ENCODE measurements around the gene C2orf92. TPM values are rescaled to one million over a fixed set of nuclear protein-coding genes. Genes with fewer than 3 reads are reported as not detected.

The C2orf92 gene
- total RNA-seq, 1 donor from 2014 or later = 0.79 TPM

DNA sequence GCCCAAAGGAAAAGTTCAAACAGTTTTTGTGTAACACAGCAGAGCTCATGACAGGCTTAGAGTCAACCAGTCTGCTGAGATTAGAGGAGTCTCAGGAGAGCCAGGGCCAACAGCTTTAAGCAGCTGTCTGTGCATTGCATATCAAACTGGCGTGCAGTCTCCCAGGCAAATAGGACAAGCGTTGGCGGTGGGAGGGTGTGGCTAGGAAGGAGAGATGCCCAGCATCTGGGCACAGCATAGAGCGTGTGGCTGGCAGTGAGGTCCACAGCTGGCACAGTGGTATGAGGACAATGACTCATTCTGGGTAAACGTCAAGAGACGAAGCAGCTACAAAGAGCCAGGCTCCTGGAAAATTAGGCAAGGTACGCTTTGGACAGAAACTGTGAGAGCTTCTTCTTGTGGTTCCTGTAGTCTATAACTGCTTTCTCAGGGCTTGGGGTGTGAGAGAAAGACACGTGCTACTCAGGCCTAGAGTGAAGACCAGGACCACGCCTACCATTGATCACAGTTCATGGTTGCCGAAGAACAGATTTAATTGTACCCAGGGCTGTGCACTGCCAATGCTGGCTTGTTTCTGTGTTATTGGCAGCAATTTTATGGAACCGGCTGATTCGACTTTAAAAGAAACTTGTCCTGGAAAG is 58.7 kb downstream of the C2orf92 start:
- no peak for DNase-seq (ENCODE audit: low read depth in 2 of 2)

DNA sequence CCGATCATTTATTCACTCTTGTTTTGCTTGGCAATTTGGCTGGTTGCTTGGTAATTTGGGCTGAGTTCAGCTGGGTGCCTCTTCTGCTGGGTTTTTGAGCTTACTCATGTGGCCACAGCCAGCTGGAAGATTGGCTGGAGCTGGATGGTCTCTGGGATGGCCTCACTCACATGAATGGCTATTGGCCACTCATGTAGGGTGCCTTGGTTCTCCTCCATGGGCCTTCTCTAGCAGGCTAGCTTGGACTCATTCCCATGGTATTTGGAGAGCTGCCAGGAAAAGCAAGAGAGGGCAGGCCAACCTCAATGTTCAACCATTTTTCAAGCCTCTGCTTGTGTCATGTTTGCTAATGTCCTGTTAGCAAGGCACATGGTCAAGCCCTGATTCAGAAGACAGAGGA is 60.7 kb downstream of the C2orf92 start:
- DNase-seq (ENCODE audit: low read depth in 2 of 2) = peak; percentile 36 to 49

DNA sequence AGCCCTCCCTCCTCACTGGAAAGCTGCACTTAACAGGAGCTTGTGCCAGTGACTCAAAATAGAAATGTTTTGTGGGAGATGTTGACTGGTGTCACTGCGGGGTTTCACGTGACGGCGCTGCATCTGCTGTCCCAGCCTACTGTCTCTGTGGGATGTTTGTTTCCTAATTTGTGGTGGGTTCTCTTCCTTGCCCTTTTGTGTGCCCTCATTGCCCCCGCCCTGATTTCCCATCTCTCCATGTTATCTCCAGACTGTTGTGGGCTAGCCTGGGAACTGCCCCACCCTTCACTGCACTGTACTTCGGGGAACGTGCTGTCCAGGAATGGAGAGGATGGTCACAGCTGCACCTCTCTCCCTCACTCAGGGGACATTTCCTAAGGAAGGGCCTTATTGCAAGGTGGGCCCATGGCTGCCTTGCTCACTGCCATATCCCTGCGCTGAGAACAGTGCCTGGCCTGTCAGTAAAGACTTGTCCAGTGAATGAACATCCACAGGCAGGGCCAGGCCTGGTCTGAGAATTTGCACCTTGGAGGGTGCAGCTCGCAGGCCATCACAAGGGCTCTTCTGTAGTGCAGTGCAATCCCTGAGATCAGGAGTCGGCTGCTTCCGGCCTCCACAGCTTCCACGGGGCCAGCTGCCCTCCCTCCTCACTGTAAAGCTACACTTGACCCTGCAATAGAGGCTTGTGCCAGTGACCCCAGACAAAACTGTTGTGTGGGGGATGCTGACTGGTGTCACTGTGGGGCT is 61.9 kb downstream of the C2orf92 start:
- DNase-seq (ENCODE audit: low read depth in 2 of 2) = no peak

DNA sequence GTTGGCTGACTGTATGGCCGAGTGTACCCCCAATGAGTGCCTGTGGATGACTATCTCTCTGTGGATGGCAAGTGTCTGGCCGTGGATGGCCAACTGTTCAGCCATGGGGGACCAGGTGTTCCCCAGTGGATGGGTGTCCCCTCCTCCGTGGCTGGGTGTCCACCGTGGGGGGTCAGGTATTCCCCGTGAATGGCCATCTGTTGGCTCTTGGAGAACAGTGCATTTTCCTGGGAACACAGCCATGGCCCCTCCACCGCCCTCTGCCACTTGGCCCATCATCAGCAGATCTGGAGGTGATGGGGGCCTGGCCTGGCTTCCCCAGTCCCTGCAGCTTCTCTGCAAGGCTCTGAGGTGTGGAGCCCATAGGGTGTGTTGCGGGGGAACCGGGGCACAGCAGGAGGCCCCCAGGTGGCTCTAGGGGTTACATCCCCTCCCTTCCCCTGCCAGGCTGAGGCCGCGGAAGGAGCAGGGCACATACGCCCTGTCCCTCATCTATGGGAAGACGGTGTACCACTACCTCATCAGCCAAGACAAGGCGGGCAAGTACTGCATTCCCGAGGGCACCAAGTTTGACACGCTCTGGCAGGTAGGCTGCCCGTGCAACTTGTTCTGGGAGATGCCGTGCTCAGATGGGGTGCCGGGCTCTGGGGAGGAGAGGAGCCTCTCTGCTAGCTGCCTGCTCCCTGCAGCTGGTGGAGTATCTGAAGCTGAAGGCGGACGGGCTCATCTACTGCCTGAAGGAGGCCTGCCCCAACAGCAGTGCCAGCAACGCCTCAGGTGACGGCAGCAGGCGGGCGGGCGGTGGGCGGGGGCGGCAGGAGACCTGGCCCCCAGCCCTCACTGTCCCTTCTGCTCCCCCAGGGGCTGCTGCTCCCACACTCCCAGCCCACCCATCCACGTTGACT is 63.2 kb downstream of the C2orf92 start:
- DNase-seq (ENCODE audit: low read depth in 2 of 2) = no peak

DNA sequence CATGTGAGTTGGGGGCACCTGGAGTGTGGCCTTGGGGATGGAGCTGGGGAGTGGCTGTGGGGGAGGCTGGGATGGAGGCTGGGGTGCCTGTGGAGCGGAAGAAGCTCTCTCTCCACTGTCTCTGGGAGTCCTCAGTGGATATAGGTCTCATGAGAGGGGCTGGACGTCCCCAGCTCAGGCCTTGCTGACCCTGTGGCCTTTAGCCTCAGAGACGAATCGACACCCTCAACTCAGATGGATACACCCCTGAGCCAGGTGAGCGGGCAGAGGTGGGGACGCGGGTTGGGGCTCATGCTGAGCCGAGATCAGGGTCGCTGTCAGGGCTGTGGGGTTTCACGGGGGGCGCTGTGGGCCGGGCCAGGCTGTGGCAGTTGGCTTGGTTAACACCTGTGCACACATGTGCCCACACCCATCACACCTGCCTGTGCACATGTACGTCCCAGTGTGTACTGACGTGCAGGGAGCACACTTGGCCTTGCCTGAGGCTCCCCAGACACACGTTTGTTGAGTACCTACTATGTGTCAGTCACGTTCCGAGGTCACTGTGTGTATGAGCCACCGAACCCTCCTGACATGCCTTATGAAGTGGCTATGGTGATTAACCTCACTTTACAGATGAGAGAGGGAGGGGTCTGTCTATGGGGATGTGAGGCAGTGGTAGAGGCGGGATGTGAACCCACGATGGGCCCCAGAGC is 64.0 kb downstream of the C2orf92 start:
- DNase-seq (ENCODE audit: low read depth in 2 of 2) = no peak

DNA sequence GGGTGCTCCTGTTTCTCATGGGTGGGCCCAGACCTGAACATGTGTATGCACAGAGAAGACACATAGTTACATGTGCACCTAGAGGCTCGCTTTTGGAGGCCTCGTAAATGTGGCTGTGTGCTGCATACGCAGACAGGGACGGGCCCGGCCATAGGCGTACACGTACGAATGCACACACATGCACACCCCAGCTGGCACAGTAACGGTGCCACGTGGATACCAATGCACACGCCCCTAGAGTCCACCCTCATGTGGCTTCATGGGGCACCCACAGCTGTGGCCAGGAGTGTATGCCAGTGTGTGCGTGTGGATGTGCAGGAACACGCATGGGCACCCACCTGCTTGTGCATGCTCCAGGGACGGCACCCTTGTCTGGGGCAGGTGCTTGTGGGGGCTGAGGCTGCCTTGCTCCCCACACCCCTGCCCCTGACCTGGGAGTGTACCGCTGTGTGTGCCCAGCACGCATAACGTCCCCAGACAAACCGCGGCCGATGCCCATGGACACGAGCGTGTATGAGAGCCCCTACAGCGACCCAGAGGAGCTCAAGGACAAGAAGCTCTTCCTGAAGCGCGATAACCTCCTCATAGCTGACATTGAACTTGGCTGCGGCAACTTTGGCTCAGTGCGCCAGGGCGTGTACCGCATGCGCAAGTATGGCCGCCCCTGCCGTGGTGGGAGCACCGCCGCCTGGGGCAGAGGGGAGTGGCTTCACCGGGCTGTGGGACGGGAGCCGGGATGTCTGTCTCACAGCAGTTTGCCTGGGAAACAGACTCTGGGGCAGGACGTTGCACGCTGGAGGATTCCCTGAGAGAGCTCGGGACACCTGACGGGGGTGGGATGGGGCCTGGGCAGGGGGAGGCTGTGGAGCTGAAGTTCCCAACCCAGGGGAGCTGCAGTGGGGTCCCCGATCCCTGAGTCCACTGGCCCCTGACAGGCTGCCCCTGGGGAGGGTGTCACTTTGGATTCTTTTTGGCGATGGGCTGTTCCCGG is 64.8 kb downstream of the C2orf92 start:
- no peak for DNase-seq (ENCODE audit: low read depth in 2 of 2)

DNA sequence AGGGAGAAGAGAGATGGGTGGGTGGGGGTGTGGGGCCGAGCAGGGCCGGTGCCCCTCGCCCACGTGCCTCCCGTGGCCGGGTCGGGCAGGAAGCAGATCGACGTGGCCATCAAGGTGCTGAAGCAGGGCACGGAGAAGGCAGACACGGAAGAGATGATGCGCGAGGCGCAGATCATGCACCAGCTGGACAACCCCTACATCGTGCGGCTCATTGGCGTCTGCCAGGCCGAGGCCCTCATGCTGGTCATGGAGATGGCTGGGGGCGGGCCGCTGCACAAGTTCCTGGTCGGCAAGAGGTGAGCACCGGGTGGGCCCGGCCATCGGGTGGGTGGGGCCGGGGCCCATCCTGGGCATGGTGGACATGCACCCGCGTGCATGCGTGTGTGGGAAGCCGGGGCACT is 65.6 kb downstream of the C2orf92 start:
- DNase-seq (ENCODE audit: low read depth in 2 of 2) = no peak

DNA sequence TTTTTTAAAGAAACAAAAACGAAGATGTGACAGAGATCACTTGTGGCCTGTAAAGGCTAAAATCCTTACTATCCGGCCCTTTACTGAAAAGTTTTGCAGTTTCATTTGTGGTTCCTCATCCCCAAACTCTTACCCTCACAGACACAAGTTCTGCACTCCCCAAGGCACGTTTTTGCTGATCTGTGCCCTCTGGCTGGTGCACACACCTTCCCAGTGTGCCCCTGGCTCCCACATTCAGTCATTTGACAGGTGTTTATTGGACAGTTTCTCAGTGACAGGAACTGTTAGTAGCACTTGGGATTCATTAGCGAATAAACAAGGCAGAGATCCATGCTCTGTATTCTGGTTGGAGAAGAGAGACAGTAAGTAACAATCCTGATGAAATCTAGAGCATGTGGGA is 66.7 kb downstream of the C2orf92 start:
- no peak for DNase-seq (ENCODE audit: low read depth in 2 of 2)

DNA sequence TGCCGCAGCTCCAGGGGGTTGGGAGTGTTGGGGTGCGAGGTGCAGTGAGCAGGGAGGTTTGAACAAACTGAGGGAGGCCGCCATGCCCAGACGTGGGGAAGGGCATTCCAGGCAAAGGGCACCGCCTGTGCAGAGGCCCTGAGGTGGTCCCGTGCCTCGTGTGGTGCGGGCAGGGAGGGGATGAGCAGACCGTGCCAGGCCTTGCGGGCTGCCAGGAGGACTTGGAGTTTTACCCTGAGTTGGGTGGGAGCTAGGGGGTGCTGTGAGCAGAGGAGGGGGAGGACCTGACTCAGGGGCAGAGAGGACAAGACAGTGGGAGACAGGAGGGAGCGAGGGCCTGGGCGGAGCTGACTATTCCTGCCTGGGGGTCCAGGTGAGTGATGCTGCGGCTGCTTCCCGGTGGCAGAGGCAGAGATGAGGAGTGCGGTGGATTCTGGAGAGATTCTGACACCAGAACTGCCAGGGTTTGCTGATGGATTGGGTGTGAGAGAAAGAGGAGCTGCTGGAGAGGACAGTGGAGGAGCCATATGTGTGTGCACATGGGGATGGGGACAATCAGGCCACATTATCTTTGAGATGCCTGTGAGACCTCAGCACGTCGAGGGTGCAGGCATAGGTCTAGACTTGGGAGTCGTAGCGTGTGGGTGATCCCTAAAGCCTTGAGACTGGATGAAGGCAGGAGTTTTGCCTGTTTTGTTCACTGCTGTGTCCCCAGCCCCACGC is 67.3 kb downstream of the C2orf92 start:
- DNase-seq (ENCODE audit: low read depth in 2 of 2) = no peak

DNA sequence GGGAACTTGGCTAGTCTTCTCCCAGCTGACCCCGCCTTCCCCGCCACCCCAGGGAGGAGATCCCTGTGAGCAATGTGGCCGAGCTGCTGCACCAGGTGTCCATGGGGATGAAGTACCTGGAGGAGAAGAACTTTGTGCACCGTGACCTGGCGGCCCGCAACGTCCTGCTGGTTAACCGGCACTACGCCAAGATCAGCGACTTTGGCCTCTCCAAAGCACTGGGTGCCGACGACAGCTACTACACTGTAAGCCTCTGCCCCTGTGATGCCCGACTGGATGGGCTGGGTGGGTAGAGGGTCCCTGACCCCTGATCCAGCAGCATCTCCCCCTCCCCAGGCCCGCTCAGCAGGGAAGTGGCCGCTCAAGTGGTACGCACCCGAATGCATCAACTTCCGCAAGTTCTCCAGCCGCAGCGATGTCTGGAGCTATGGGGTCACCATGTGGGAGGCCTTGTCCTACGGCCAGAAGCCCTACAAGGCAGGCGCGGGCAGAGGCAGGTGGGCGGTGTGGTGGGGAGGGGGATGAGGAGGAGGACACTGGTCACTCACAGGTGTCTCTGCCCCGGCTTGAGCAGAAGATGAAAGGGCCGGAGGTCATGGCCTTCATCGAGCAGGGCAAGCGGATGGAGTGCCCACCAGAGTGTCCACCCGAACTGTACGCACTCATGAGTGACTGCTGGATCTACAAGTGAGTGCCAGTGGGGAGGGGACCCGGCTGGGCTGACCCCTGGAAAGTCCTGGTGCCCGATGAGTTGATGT is 68.1 kb downstream of the C2orf92 start:
- no peak for DNase-seq (ENCODE audit: low read depth in 2 of 2)

DNA sequence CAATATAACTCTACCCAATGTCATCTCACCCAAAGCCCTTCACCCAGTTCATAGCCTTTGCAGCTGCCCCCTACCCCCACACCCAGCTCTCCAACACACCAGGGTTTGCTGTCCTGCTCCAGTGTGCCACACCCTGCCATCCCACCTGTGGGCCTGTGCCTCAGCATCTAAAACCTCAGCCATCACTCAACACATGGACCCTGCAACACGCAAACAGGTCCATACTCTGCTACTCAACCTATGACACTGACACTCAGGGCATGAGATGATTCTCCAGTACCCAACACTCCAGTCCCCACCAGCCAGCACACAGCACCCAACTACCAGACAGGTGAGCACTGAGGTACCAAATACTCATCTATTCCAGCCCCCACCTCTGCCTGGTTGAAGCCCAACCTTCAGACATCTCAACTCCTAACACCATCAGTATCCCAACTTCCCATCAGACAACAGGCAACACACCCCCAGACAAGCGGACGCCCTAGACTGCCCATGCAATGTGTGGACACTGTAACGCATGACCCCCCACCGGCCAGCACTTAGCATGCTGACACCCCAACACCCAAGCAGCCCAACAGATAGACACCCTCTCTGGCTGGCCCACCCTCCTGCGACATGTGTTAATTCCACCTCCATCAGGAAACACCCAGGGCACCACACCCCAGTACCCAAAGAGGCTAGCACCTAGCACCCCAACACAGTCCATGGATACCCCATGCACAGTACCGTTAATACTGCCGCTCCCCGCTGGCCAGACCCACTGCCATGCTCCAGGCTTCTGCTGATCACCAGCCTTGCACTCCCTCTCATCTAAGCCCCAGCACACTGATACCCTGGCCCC is 68.9 kb downstream of the C2orf92 start:
- DNase-seq (ENCODE audit: low read depth in 2 of 2) = no peak

DNA sequence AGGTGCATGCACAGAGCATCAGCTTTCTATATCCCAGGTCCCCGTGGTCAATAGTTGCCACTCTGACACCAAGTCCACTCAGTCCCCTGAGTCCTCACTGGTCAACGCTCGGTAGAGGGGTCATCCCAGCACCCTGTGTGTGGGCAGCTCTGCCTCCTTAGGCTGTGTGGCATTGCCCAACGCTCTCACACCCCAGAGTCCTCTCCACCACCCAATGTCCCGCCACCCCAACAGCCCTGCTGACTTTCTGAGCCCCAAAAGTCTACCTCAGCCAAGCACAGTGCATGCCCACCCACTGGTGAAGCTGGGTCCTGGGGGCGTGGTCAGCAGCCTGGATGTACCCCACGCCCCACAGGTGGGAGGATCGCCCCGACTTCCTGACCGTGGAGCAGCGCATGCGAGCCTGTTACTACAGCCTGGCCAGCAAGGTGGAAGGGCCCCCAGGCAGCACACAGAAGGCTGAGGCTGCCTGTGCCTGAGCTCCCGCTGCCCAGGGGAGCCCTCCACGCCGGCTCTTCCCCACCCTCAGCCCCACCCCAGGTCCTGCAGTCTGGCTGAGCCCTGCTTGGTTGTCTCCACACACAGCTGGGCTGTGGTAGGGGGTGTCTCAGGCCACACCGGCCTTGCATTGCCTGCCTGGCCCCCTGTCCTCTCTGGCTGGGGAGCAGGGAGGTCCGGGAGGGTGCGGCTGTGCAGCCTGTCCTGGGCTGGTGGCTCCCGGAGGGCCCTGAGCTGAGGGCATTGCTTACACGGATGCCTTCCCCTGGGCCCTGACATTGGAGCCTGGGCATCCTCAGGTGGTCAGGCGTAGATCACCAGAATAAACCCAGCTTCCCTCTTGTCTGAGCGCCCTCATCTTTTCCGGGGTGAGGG is 69.7 kb downstream of the C2orf92 start:
- no peak for DNase-seq (ENCODE audit: low read depth in 2 of 2)

DNA sequence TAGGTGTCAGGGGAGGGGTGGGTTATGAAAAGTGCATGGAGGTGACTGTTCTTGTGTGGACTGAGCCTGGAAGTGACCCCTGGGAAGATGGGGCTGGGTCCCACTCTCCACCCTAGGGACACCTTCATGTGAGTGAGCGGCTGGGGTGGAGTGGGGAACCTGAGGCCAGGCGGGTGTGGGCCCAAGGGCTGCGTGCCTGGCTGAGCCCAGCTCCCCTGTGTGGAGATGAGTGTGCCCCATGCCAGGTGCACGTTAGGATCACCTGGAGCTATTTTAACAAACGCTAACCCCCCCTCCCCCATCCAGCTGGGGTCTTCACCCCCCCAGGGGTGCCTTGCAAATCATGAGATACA is 70.4 kb downstream of the C2orf92 start:
- no peak for DNase-seq (ENCODE audit: low read depth in 2 of 2)

DNA sequence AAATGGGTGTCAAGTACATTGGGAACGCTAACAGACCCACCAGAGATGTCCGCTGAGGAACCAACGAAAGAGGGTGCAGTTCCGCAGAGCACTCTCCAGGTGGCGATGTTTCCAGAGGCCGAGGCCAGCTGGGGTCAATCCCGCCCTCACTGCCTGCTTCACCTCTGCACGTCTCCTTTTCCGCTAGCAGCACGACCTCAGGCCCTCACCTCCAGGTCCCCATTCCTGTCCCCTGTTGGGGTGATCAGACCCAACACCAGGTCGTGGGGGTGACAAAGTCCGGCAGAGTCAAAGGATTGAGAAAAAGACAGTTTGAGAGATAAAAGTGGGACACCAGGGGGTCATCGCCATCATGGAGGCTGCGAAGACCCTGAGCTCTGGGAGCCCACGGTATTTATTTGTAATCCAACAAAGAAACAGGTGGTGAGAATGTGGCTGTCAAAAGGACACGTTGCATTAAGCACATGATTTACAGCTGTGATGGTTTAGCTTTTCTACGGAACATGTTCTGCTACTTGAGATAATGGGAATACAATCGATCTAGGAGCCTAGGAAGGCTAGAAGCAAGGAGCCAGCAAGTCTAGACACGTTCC is 71.2 kb downstream of the C2orf92 start:
- DNase-seq (ENCODE audit: low read depth in 2 of 2) = peak; percentile 40 to 44

DNA sequence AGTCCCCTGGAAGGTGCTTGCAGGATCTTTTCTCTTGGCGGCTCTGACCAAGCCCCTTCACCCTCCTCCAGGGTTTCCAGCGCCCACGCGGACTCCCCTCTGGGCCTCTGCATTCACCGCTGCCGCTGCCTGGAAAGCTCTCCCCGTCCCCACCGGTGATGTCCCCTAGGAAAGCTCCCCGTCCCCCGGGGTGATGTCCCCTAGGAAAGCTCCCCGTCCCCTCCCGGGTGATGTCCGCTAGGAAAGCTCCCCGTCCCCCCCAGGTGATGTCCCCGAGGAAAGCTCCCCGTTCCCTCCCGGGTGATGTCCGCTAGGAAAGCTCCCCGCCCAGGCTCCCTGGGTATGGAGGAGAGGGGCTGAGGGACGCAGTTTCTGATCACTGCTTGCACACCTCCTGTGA is 71.7 kb downstream of the C2orf92 start:
- no peak for DNase-seq (ENCODE audit: low read depth in 2 of 2)

DNA sequence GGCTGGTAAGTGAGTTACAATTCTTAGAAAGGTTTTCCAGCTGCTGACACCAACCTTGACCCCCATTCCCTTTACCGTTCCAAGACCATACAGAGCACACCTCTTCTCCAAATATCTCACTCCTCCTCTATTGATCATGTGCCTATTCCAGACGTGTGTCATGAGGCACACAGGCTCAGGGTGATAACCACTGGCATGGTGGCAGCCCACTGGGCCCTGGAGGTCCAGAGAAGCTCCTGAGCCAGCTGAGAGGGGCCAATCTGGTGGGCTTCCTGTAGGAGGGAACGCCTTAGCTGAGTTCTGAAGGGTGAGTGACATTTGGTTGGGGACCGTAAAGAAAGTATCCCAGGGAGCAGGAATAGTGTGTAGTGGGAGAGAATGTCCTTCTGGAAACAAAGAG is 72.2 kb downstream of the C2orf92 start:
- no peak for DNase-seq (ENCODE audit: low read depth in 2 of 2)

DNA sequence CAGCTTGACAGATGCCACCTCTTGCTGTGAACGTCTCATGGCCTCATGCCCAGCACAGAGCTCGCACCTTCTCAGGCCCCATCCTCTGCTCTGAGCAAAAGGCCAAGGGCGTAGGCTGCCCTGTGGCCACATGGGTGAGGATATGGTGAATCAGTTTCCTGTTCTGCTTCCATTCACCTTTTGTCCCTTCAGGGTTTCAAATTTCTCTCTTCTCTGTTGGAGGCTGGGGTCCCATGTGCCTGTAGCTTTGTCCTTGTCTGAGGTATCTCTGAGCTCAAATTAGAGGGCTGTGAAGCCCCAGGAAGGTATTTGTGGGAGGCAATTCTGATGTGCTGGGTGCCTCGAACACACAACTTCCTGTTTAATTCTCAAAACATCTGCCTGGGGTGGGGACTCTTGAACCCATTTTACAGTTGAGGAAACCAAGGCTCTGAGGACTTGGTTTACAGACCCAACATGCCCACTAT is 72.9 kb downstream of the C2orf92 start:
- DNase-seq (ENCODE audit: low read depth in 2 of 2) = peak; percentile 10 to 53

All from lung microvascular endothelial cell (primary cell).